IMR-90 (cell line): ENCODE results near the gene SRPX2. TPM values are rescaled to one million over a fixed set of nuclear protein-coding genes. Genes with fewer than 3 reads are reported as not detected.
"Not testable (repeated sequence)": the region's sequence is repeated elsewhere in the genome, so short reads cannot be mapped to it uniquely, and the experiment has no call there.

Experiments
- ATAC-seq: fragments of 200-7000 bp; cut with Tn5 transposase; 2 replicates; pipeline ENCODE4 v1.9.1; 2020; ENCODE audit warnings: low read depth, mild to moderate bottlenecking, moderate library complexity
- BruUV-seq: library from RNA; stranded (reverse); fragments of 400-500 nt; replicated peaks from 2 replicates; lab custom pipeline; 2021; lab: Mats Ljungman, UMichigan
- CTCF ChIA-PET: fragments of 300-600 bp; formaldehyde crosslinking; extraction: SDS; loops from one replicate; lab custom pipeline; 2021; ENCODE audit warnings: antibody characterized with exemption; lab: Yijun Ruan, JAX
- POLR2A ChIA-PET: fragments of 300-600 bp; sonication (Branson Sonifier 250); formaldehyde crosslinking; loops from one replicate; lab custom pipeline; 2022; ENCODE audit warnings: antibody characterized with exemption; ENCODE audit not compliant: unreplicated experiment; lab: Charles Lee
- DNase-seq: peaks from one replicate; pipeline ENCODE4 v3.0.0; 2013
- H2AFZ ChIP-seq: replicated peaks from 2 replicates; pipeline ENCODE3; 2013; ENCODE audit warnings: low read length, mild to moderate bottlenecking; ENCODE audit not compliant: poor library complexity
- H2AK5ac ChIP-seq: 2 replicates; pipeline ENCODE4 v1.6.1; 2013; ENCODE audit warnings: low read depth, low read length, inconsistent platforms
- H2AK9ac ChIP-seq: replicated peaks from 2 replicates; pipeline ENCODE3; 2013; ENCODE audit warnings: mild to moderate bottlenecking, low read depth, low read length, moderate library complexity; ENCODE audit not compliant: poor library complexity
- H2BK120ac ChIP-seq: 2 replicates; pipeline ENCODE4 v1.6.1; 2013; ENCODE audit warnings: low read depth, low read length, inconsistent platforms
- H2BK15ac ChIP-seq: 3 replicates; pipeline ENCODE4 v1.6.1; 2013; ENCODE audit warnings: low read depth, low read length, inconsistent platforms
- H2BK20ac ChIP-seq: 2 replicates; pipeline ENCODE4 v1.6.1; 2013; ENCODE audit warnings: low read depth, mild to moderate bottlenecking, inconsistent platforms, low read length, moderate library complexity
- H2BK5ac ChIP-seq: 2 replicates; pipeline ENCODE4 v1.6.1; 2013; ENCODE audit warnings: mild to moderate bottlenecking, low read depth, low read length, inconsistent platforms; ENCODE audit not compliant: poor library complexity, severe bottlenecking
- H3K14ac ChIP-seq: replicated peaks from 2 replicates; pipeline ENCODE4 v1.6.1; 2013; ENCODE audit warnings: low read depth, low read length, inconsistent platforms
- H3K18ac ChIP-seq: 2 replicates; pipeline ENCODE4 v1.6.1; 2013; ENCODE audit warnings: low read depth, low read length, control low read depth
- H3K23ac ChIP-seq: 2 replicates; pipeline ENCODE4 v1.6.1; 2013; ENCODE audit warnings: low read depth, low read length, inconsistent platforms
- H3K27ac ChIP-seq: 2 replicates; pipeline ENCODE4 v1.5.1; 2013; ENCODE audit warnings: mild to moderate bottlenecking, control low read depth, low read length; ENCODE audit not compliant: insufficient read depth
- H3K27me3 ChIP-seq: 2 replicates; pipeline ENCODE4 v1.6.1; 2013; ENCODE audit warnings: low read length; ENCODE audit not compliant: control insufficient read depth, insufficient read depth
- H3K36me3 ChIP-seq: 2 replicates; pipeline ENCODE4 v1.6.1; 2013; ENCODE audit warnings: low read length, mixed read lengths; ENCODE audit not compliant: control insufficient read depth, insufficient read depth
- H3K4ac ChIP-seq: 2 replicates; pipeline ENCODE4 v1.6.1; 2013; ENCODE audit warnings: low read depth, low read length, inconsistent platforms
- H3K4me1 ChIP-seq: 2 replicates; pipeline ENCODE4 v1.6.1; 2013; ENCODE audit warnings: low read length, mixed read lengths; ENCODE audit not compliant: control insufficient read depth, insufficient read depth
- H3K4me2 ChIP-seq: 2 replicates; pipeline ENCODE4 v1.6.1; 2013; ENCODE audit warnings: low read depth, mild to moderate bottlenecking, control low read depth, low read length, moderate library complexity
- H3K4me3 ChIP-seq: 2 replicates; pipeline ENCODE4 v1.5.1; 2013; ENCODE audit warnings: low read depth, mild to moderate bottlenecking, control low read depth, low read length, moderate library complexity; ENCODE audit not compliant: insufficient read depth
- H3K56ac ChIP-seq: 2 replicates; pipeline ENCODE4 v1.6.1; 2013; ENCODE audit warnings: low read length, inconsistent platforms; ENCODE audit not compliant: insufficient read depth; ENCODE audit errors: extremely low read depth
- H3K79me1 ChIP-seq, 2 experiments: 2 replicates each; pipeline ENCODE4 v1.6.1; 2013; ENCODE audit warnings: low read length in 2 of 2, inconsistent platforms in 1 of 2, low read depth in 1 of 2
- H3K9ac ChIP-seq: 2 replicates; pipeline ENCODE4 v1.6.1; 2013; ENCODE audit warnings: low read depth, low read length, control low read depth
- H3K9me1 ChIP-seq: 2 replicates; pipeline ENCODE4 v1.6.1; 2013; ENCODE audit warnings: low read length, inconsistent platforms; ENCODE audit not compliant: insufficient read depth
- H3K9me3 ChIP-seq: 2 replicates; pipeline ENCODE4 v1.6.1; 2013; ENCODE audit warnings: low read length; ENCODE audit not compliant: control insufficient read depth, insufficient read depth
- H4K20me1 ChIP-seq: 2 replicates; pipeline ENCODE4 v1.6.1; 2013; ENCODE audit warnings: low read length, inconsistent platforms; ENCODE audit not compliant: insufficient read depth
- H4K5ac ChIP-seq: 2 replicates; pipeline ENCODE4 v1.6.1; 2013; ENCODE audit warnings: mild to moderate bottlenecking, low read depth, low read length, control low read depth
- H4K8ac ChIP-seq, 2 experiments: 2 replicates each; pipeline ENCODE4 v1.6.1; 2013; ENCODE audit warnings: low read depth in 2 of 2, low read length in 2 of 2, control low read depth in 1 of 2, inconsistent platforms in 1 of 2
- H4K91ac ChIP-seq: 2 replicates; pipeline ENCODE4 v1.6.1; 2013; ENCODE audit warnings: low read depth, low read length, inconsistent platforms; ENCODE audit not compliant: insufficient read depth
- BHLHE40 ChIP-seq: fragments of 150-350 bp; IDR thresholded peaks from 2 replicates; pipeline ENCODE4 v1.6.1; 2016; ENCODE audit warnings: mild to moderate bottlenecking, low read depth, low read length
- CEBPB ChIP-seq: IDR thresholded peaks from 2 replicates; pipeline ENCODE4 v1.6.1; 2012; ENCODE audit warnings: low read depth, low read length, improper control_type of control experiment
- CHD1 ChIP-seq: IDR thresholded peaks from 2 replicates; pipeline ENCODE4 v1.6.1; 2012; ENCODE audit warnings: low read depth, low read length, improper control_type of control experiment
- MAZ ChIP-seq: IDR thresholded peaks from 2 replicates; pipeline ENCODE4 v1.6.1; 2012; ENCODE audit warnings: low read depth, mild to moderate bottlenecking, low read length, improper control_type of control experiment, moderate library complexity, borderline replicate concordance
- MXI1 ChIP-seq: IDR thresholded peaks from 2 replicates; pipeline ENCODE4 v1.6.1; 2012; ENCODE audit warnings: low read depth, mild to moderate bottlenecking, low read length, moderate library complexity, borderline replicate concordance
- NFE2L2 ChIP-seq: fragments of 150-350 bp; IDR thresholded peaks from 2 replicates; pipeline ENCODE4 v1.6.1; 2016; ENCODE audit warnings: low read depth, mild to moderate bottlenecking, low read length
- RCOR1 ChIP-seq: IDR thresholded peaks from 2 replicates; pipeline ENCODE4 v1.6.1; 2012; ENCODE audit warnings: mild to moderate bottlenecking, low read length, improper control_type of control experiment; ENCODE audit not compliant: insufficient replicate concordance
- SMC3 ChIP-seq: fragments of 150-350 bp; IDR thresholded peaks from 2 replicates; pipeline ENCODE4 v1.6.1; 2016; ENCODE audit warnings: low read depth, mild to moderate bottlenecking, antibody characterized with exemption, low read length, moderate library complexity
- WGBS, 2 experiments: methylation state at CpG; one replicate each; pipeline versions ENCODE4 v1.1.5 to v1.1.7; 2013; ENCODE audit warnings: missing lambda C conversion rate in 2 of 2; ENCODE audit not compliant: insufficient read length in 1 of 2; ENCODE audit errors: extremely low coverage in 2 of 2; 5-methylcytosine and 5-hydroxymethylcytosine counted together
- dilution Hi-C: fragments of 300-500 bp; cut with HindIII; formaldehyde crosslinking; loops from one replicate; pipeline ENCODE4 v1.14.3; 2018; ENCODE audit warnings: low sequenced_read_pairs; ENCODE audit not compliant: unreplicated experiment
- in situ Hi-C: fragments of 300-500 bp; cut with MboI; formaldehyde crosslinking; loops from 3 replicates; pipeline ENCODE4 v1.14.3; 2019; ENCODE audit warnings: low sequenced_read_pairs, inconsistent platforms, mixed read lengths
- intact Hi-C: fragments of 100-400 bp; cut with micrococcal nuclease; formaldehyde crosslinking; loops from 2 replicates; pipeline ENCODE4 v1.10.0; 2022
- polyA plus RNA-seq, 3 experiments: library from polyadenylated mRNA; depleted of rRNA; stranded (reverse); fragments of >200 nt; gene quantifications; 2 replicates each; pipeline ENCODE4 v1.2.3, GENCODE V29; 2012; ENCODE audit warnings: low replicate concordance in 1 of 3
- total RNA-seq: library from RNA; depleted of rRNA; stranded (reverse); fragments of >200 nt; gene quantifications from 2 replicates; pipeline ENCODE4 v1.2.3, GENCODE V29; 2012
- TF ChIP-seq, protein P1 (sequence below): fragments of 150-350 bp; IDR thresholded peaks from 2 replicates; pipeline ENCODE4 v1.6.1; 2017; ENCODE audit warnings: mild to moderate bottlenecking, antibody characterized with exemption, low read length, low read depth

SRPX2 gene
- total and polyA plus RNA-seq, 2 of the 4 experiments (the other 2 are of a cell fraction), result 20.6 to 43.1 TPM

GRCh38 chrX:100721328-100721727 lies 77.3 kb downstream of the SRPX2 start:
- Histone ChIP-seq H3K9me1 (no peaks in the 10 kb centered on the region), H2BK20ac (no peak overlapping the region), H3K27me3 (peaks cover 2% of the 10 kb centered on the region), H3K79me1 (no peaks in the 10 kb centered on the region), H3K36me3 (no peaks in the 10 kb centered on the region), H4K91ac (no peak overlapping the region), H4K8ac (no peak overlapping the region), H2BK5ac (no peak overlapping the region), H3K4me1 (no peaks in the 10 kb centered on the region), H3K4me3 (no peak overlapping the region), H4K5ac (no peak overlapping the region), H3K9ac (no peak overlapping the region), H2BK15ac (no peak overlapping the region), H3K4ac (no peak overlapping the region), H3K18ac (no peak overlapping the region), H2BK120ac (no peak overlapping the region), H3K56ac (no peak overlapping the region), H2AK9ac (no peak overlapping the region), H2AFZ (no peak overlapping the region), H3K9me3 (no peaks in the 10 kb centered on the region), H3K23ac (no peak overlapping the region), H3K27ac (no peak overlapping the region), H3K4me2 (no peak overlapping the region), H3K14ac (no peak overlapping the region), H2AK5ac (no peak overlapping the region), H4K20me1 (no peaks in the 10 kb centered on the region)
- dilution Hi-C loops (no loop called here), intact Hi-C loops (no loop called here), in situ Hi-C loops (no loop called here)
- ATAC-seq, result no peak
- BruUV-seq, result no TSS peak
- DNase-seq, result no peak
- POLR2A ChIA-PET, result no interaction called here
- CTCF ChIA-PET, result no interaction called here
- no peak for TF ChIP-seq MXI1
- no peak for TF ChIP-seq RCOR1
- TF ChIP-seq NFE2L2, result no peak
- no peak for TF ChIP-seq CHD1
- TF ChIP-seq MAZ, result no peak
- no peak for TF ChIP-seq CEBPB
- TF ChIP-seq BHLHE40, result no peak
- no peak for TF ChIP-seq SMC3
- TF ChIP-seq, protein P1, sequence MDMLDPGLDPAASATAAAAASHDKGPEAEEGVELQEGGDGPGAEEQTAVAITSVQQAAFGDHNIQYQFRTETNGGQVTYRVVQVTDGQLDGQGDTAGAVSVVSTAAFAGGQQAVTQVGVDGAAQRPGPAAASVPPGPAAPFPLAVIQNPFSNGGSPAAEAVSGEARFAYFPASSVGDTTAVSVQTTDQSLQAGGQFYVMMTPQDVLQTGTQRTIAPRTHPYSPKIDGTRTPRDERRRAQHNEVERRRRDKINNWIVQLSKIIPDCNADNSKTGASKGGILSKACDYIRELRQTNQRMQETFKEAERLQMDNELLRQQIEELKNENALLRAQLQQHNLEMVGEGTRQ, result no peak

DNA sequence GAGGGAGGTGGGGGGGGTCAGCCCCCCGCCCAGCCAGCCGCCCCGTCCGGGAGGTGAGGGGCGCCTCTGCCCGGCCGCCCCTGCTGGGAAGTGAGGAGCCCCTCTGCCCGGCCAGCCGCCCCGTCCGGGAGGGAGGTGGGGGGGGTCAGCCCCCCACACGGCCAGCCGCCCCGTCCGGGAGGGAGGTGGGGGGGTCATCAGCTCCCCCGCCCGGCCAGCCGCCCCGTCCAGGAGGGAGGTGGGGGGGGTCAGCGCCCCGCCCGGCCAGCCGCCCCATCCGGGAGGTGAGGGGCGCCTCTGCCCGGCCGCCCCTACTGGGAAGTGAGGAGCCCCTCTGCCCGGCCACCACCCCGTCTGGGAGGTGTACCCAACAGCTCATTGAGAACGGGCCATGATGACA lies 80.0 kb downstream of the SRPX2 start:
- H3K9me3 ChIP-seq, H3K27ac ChIP-seq, H3K23ac ChIP-seq, intact Hi-C loops, dilution Hi-C loops, H3K4me1 ChIP-seq, CTCF ChIA-PET, H3K4ac ChIP-seq, H2AK9ac ChIP-seq, in situ Hi-C loops, H2AFZ ChIP-seq, BruUV-seq, H3K18ac ChIP-seq, ATAC-seq, H4K91ac ChIP-seq, H2BK5ac ChIP-seq, H3K9ac ChIP-seq, H3K56ac ChIP-seq, H3K4me2 ChIP-seq, H2BK15ac ChIP-seq, H3K36me3 ChIP-seq, H3K27me3 ChIP-seq, H4K20me1 ChIP-seq, H3K4me3 ChIP-seq, POLR2A ChIA-PET, H3K9me1 ChIP-seq, H2BK120ac ChIP-seq, H3K14ac ChIP-seq, H2BK20ac ChIP-seq, H4K8ac ChIP-seq, H2AK5ac ChIP-seq, H3K79me1 ChIP-seq, DNase-seq, H4K5ac ChIP-seq: not testable (repeated sequence)
- no CpG with 5 or more reads among the region's 30 CpGs for WGBS, 2 experiments
